Stimulated activated effector memory CD8-positive, alpha-beta T cell treated with anti-CD3 and anti-CD28 coated beads, Interleukin-12 subunit alpha, Interleukin-12 subunit beta, amount 100 ng/mL, for 72 hours (primary cell): ENCODE measurements around the gene DNAH9.

ENCODE experiments used
- ATAC-seq: fragments of 150-1000 bp; cut with Tn5 transposase; 2 replicates; pipeline ENCODE4 v1.10.0; 2021
- DNase-seq, 2 donors: peaks; one replicate each; pipeline ENCODE4 v3.0.0; 2021 to 2022; ENCODE audit warnings: low spot score in 2 of 2
- H3K27ac Mint-ChIP-seq: one replicate; pipeline ENCODE4 v1.8.0; 2022; ENCODE audit warnings: mild to moderate bottlenecking, mixed read lengths
- H3K36me3 Mint-ChIP-seq: one replicate; pipeline ENCODE4 v1.8.0; 2022; ENCODE audit warnings: mild to moderate bottlenecking, mixed read lengths
- H3K4me1 Mint-ChIP-seq: one replicate; pipeline ENCODE4 v1.8.0; 2022; ENCODE audit warnings: mixed read lengths
- H3K4me3 Mint-ChIP-seq: one replicate; pipeline ENCODE4 v1.8.0; 2022; ENCODE audit warnings: mild to moderate bottlenecking, mixed read lengths
- H3K9me3 Mint-ChIP-seq: one replicate; pipeline ENCODE4 v1.8.0; 2022; ENCODE audit warnings: mixed read lengths

DNAH9 gene

GRCh38 chr17:11580677-11581076 is 17.6 kb upstream of the DNAH9 start:
- H3K9me3 Mint-ChIP-seq, result peaks cover 2% of the 10 kb centered on the region
- H3K36me3 Mint-ChIP-seq, result no peaks in the 10 kb centered on the region
- H3K4me3 Mint-ChIP-seq, result no peak overlapping the region
- no peaks in the 10 kb centered on the region for H3K4me1 Mint-ChIP-seq
- DNase-seq, result no peak
- no peak for ATAC-seq
- H3K27ac Mint-ChIP-seq, result no peak overlapping the region

- DNase-seq, result no peak
- ATAC-seq, result no peak
- Mint-ChIP-seq H3K36me3 (no peaks in the 10 kb centered on the region), H3K4me1 (no peaks in the 10 kb centered on the region), H3K27ac (no peak overlapping the region), H3K9me3 (peaks cover 5% of the 10 kb centered on the region), H3K4me3 (no peak overlapping the region)
Measured at GRCh38 chr17:11582217-11582616, 16.1 kb upstream of the DNAH9 start.

- Mint-ChIP-seq H3K4me1 (no peaks in the 10 kb centered on the region), H3K27ac (no peak overlapping the region), H3K4me3 (no peak overlapping the region), H3K36me3 (no peaks in the 10 kb centered on the region), H3K9me3 (peaks cover 3% of the 10 kb centered on the region)
- ATAC-seq, result no peak
- no peak for DNase-seq
Measured at GRCh38 chr17:11583306-11583992, 14.8 kb upstream of the DNAH9 start.

GRCh38 chr17:11589716-11590115 is 8.6 kb upstream of the DNAH9 start:
- Mint-ChIP-seq H3K27ac (no peak overlapping the region), H3K4me1 (no peaks in the 10 kb centered on the region), H3K36me3 (no peaks in the 10 kb centered on the region), H3K4me3 (no peak overlapping the region), H3K9me3 (peaks cover 9% of the 10 kb centered on the region)
- ATAC-seq (no peak), DNase-seq (no peak)

GRCh38 chr17:11601661-11602060 is 3.4 kb downstream of the DNAH9 start:
- DNase-seq (no peak), ATAC-seq (no peak)
- no peaks in the 10 kb centered on the region for H3K36me3 Mint-ChIP-seq
- no peak overlapping the region for H3K4me3 Mint-ChIP-seq
- no peak overlapping the region for H3K27ac Mint-ChIP-seq
- no peaks in the 10 kb centered on the region for H3K4me1 Mint-ChIP-seq
- H3K9me3 Mint-ChIP-seq, result peaks cover 3% of the 10 kb centered on the region

GRCh38 chr17:11608396-11608795 is 10.1 kb downstream of the DNAH9 start:
- ATAC-seq (no peak), DNase-seq (no peak)
- Mint-ChIP-seq H3K4me1 (no peaks in the 10 kb centered on the region), H3K4me3 (no peak overlapping the region), H3K36me3 (no peaks in the 10 kb centered on the region), H3K9me3 (no peaks in the 10 kb centered on the region), H3K27ac (no peak overlapping the region)

- Mint-ChIP-seq H3K9me3 (peaks cover 3% of the 10 kb centered on the region), H3K27ac (no peak overlapping the region), H3K4me3 (no peak overlapping the region), H3K36me3 (no peaks in the 10 kb centered on the region), H3K4me1 (no peaks in the 10 kb centered on the region)
- ATAC-seq (no peak), DNase-seq (no peak)
Measured at GRCh38 chr17:11610999-11611566, 12.8 kb downstream of the DNAH9 start.

GRCh38 chr17:11612956-11613355 is 14.7 kb downstream of the DNAH9 start:
- no peaks in the 10 kb centered on the region for H3K4me1 Mint-ChIP-seq
- no peaks in the 10 kb centered on the region for H3K36me3 Mint-ChIP-seq
- no peak overlapping the region for H3K4me3 Mint-ChIP-seq
- peaks cover 3% of the 10 kb centered on the region for H3K9me3 Mint-ChIP-seq
- H3K27ac Mint-ChIP-seq, result no peak overlapping the region
- ATAC-seq (no peak), DNase-seq (no peak)

- Mint-ChIP-seq H3K36me3 (no peaks in the 10 kb centered on the region), H3K4me3 (no peak overlapping the region), H3K27ac (no peak overlapping the region), H3K9me3 (peaks cover 12% of the 10 kb centered on the region), H3K4me1 (no peaks in the 10 kb centered on the region)
- ATAC-seq, result no peak
- DNase-seq, result no peak
Measured at GRCh38 chr17:11618861-11619566, 20.7 kb downstream of the DNAH9 start.

GRCh38 chr17:11622492-11622891 is 24.2 kb downstream of the DNAH9 start:
- DNase-seq (no peak), ATAC-seq (no peak)
- Mint-ChIP-seq H3K4me1 (no peaks in the 10 kb centered on the region), H3K4me3 (no peak overlapping the region), H3K36me3 (no peaks in the 10 kb centered on the region), H3K27ac (no peak overlapping the region), H3K9me3 (peaks cover 12% of the 10 kb centered on the region)

- H3K4me3 Mint-ChIP-seq, result no peak overlapping the region
- H3K27ac Mint-ChIP-seq, result no peak overlapping the region
- no peaks in the 10 kb centered on the region for H3K36me3 Mint-ChIP-seq
- H3K9me3 Mint-ChIP-seq, result peaks cover 12% of the 10 kb centered on the region
- DNase-seq (no peak), ATAC-seq (no peak)
- H3K4me1 Mint-ChIP-seq, result no peaks in the 10 kb centered on the region
Measured at GRCh38 chr17:11624976-11625375, 26.7 kb downstream of the DNAH9 start.

- no peak for DNase-seq
- Mint-ChIP-seq H3K4me3 (no peak overlapping the region), H3K36me3 (no peaks in the 10 kb centered on the region), H3K4me1 (no peaks in the 10 kb centered on the region), H3K9me3 (peaks cover 13% of the 10 kb centered on the region), H3K27ac (no peak overlapping the region)
- ATAC-seq, result no peak
Measured at GRCh38 chr17:11625878-11626277, 27.6 kb downstream of the DNAH9 start.

GRCh38 chr17:11627301-11627940 is 29.2 kb downstream of the DNAH9 start:
- Mint-ChIP-seq H3K36me3 (no peaks in the 10 kb centered on the region), H3K4me3 (no peak overlapping the region), H3K9me3 (peaks cover 14% of the 10 kb centered on the region), H3K4me1 (no peaks in the 10 kb centered on the region), H3K27ac (no peak overlapping the region)
- ATAC-seq (no peak), DNase-seq (no peak)

GRCh38 chr17:11628374-11628773 is 30.1 kb downstream of the DNAH9 start:
- Mint-ChIP-seq H3K4me3 (no peak overlapping the region), H3K4me1 (no peaks in the 10 kb centered on the region), H3K27ac (no peak overlapping the region), H3K9me3 (peaks cover 15% of the 10 kb centered on the region), H3K36me3 (no peaks in the 10 kb centered on the region)
- no peak for ATAC-seq
- no peak for DNase-seq

GRCh38 chr17:11628831-11629230 is 30.6 kb downstream of the DNAH9 start:
- H3K4me1 Mint-ChIP-seq, result no peaks in the 10 kb centered on the region
- no peak for ATAC-seq
- no peak overlapping the region for H3K27ac Mint-ChIP-seq
- peaks cover 12% of the 10 kb centered on the region for H3K9me3 Mint-ChIP-seq
- no peaks in the 10 kb centered on the region for H3K36me3 Mint-ChIP-seq
- no peak overlapping the region for H3K4me3 Mint-ChIP-seq
- DNase-seq, result no peak

- DNase-seq, result no peak
- no peaks in the 10 kb centered on the region for H3K4me1 Mint-ChIP-seq
- no peaks in the 10 kb centered on the region for H3K36me3 Mint-ChIP-seq
Measured at GRCh38 chr17:11636771-11637170, 38.5 kb downstream of the DNAH9 start.

More at GRCh38 chr17:11636771-11637170, 38.5 kb downstream of the DNAH9 start:
- Mint-ChIP-seq H3K9me3 (peaks cover 20% of the 10 kb centered on the region), H3K4me3 (no peak overlapping the region), H3K27ac (no peak overlapping the region)
- no peak for ATAC-seq
